HCT116 (cell line): ENCODE data around the gene RAB8B. TPM values are rescaled to one million over a fixed set of nuclear protein-coding genes. Genes with fewer than 3 reads are reported as not detected.

Experiments
- ATAC-seq: fragments of 200-7000 bp; cut with Tn5 transposase; 2 replicates; pipeline ENCODE4 v1.9.1; 2020; ENCODE audit warnings: mild to moderate bottlenecking, moderate library complexity
- BruUV-seq: library from RNA; stranded (reverse); fragments of 400-500 nt; replicated peaks from 2 replicates; lab custom pipeline; 2021; lab: Mats Ljungman, UMichigan
- CTCF ChIA-PET: fragments of 300-600 bp; sonication (Branson Sonifier 250); formaldehyde crosslinking; loops from one replicate; lab custom pipeline; 2021; ENCODE audit warnings: antibody characterized with exemption; lab: Charles Lee
- POLR2A ChIA-PET: fragments of 300-600, 350-600 bp; sonication (Branson Sonifier 250); formaldehyde crosslinking; loops from one replicate; lab custom pipeline; 2021; ENCODE audit warnings: antibody characterized with exemption; lab: Charles Lee
- RAD21 ChIA-PET, 2 experiments: fragments of 300-600 bp; sonication (Branson Sonifier 250); formaldehyde crosslinking; loops; one replicate each; lab custom pipeline; 2023; ENCODE audit warnings: low total read pairs in 2 of 2; ENCODE audit not compliant: uncharacterized antibody in 2 of 2, unreplicated experiment in 2 of 2, low non-redundant PET in 1 of 2; lab: Charles Lee
- DNase-seq: peaks from one replicate; pipeline ENCODE4 v3.0.0-alpha.2; 2010; ENCODE audit warnings: low read depth, low spot score
- H2AFZ ChIP-seq: fragments of 200-600 bp; shearing (Covaris generic), sonication (generic); 2 replicates; pipeline ENCODE4 v1.6.1; 2017; ENCODE audit warnings: low read depth, mixed run types, mixed read lengths, antibody characterized with exemption, low read length; ENCODE audit not compliant: poor library complexity, severe bottlenecking
- H3K27ac ChIP-seq: 2 replicates; pipeline ENCODE4 v1.5.1; 2012; ENCODE audit warnings: low read depth, low read length
- H3K27me3 ChIP-seq: fragments of 200-600 bp; sonication (generic); 2 replicates; pipeline ENCODE4 v1.6.1; 2016; ENCODE audit warnings: mixed run types, low read length, mixed read lengths; ENCODE audit not compliant: insufficient read depth
- H3K36me3 ChIP-seq, 2 experiments: fragments of 200-500 bp in 1 of 2; fragments of 200-600 bp in 1 of 2; sonication (Bioruptor generic) in 1 of 2; sonication (generic) in 1 of 2; 2 replicates each; pipeline versions ENCODE4 v1.5.1 to v1.6.1; 2014 to 2016; ENCODE audit warnings: low read length in 2 of 2, inconsistent platforms in 1 of 2, mixed read lengths in 1 of 2, mixed run types in 1 of 2; ENCODE audit not compliant: insufficient read depth in 2 of 2, control insufficient read depth in 1 of 2
- H3K4me1 ChIP-seq, 2 experiments: fragments of 200-600 bp in 1 of 2; sonication (generic) in 1 of 2; 2 replicates each; pipeline versions ENCODE4 v1.5.1 to v1.6.1; 2012 to 2017; ENCODE audit warnings: low read length in 2 of 2, inconsistent platforms in 1 of 2, mild to moderate bottlenecking in 1 of 2, mixed read lengths in 1 of 2, mixed run types in 1 of 2, moderate library complexity in 1 of 2; ENCODE audit not compliant: insufficient read depth in 2 of 2, control insufficient read depth in 1 of 2
- H3K4me2 ChIP-seq: fragments of 200-600 bp; sonication (generic); 2 replicates; pipeline ENCODE4 v1.6.1; 2017; ENCODE audit warnings: mixed run types, low read length, mixed read lengths
- H3K4me3 ChIP-seq, 2 experiments: fragments of 200-600 bp in 1 of 2; sonication (generic) in 1 of 2; replicated peaks in 1 of 2; 2 replicates each; pipeline ENCODE4 v1.5.1; 2011 to 2016; ENCODE audit warnings: low read length in 2 of 2, control low read depth in 1 of 2, low read depth in 1 of 2, mild to moderate bottlenecking in 1 of 2, mixed read lengths in 1 of 2, mixed run types in 1 of 2
- H3K79me2 ChIP-seq: fragments of 200-600 bp; sonication (generic); 2 replicates; pipeline ENCODE4 v1.6.1; 2017; ENCODE audit warnings: mild to moderate bottlenecking, mixed run types, low read length, moderate library complexity, mixed read lengths; ENCODE audit not compliant: insufficient read depth
- H3K9ac ChIP-seq: fragments of 200-600 bp; sonication (generic); 2 replicates; pipeline ENCODE4 v1.6.1; 2016; ENCODE audit warnings: low read length, mixed read lengths
- H3K9me2 ChIP-seq: fragments of 200-600 bp; sonication (generic), shearing (Covaris generic); 2 replicates; pipeline ENCODE4 v1.6.1; 2017; ENCODE audit warnings: mixed run types, mild to moderate bottlenecking, moderate library complexity; ENCODE audit not compliant: insufficient read depth
- H3K9me3 ChIP-seq, 2 experiments: fragments of 200-500 bp in 1 of 2; fragments of 200-600 bp in 1 of 2; sonication (Bioruptor generic) in 1 of 2; sonication (generic) in 1 of 2; 2 replicates each; pipeline ENCODE4 v1.6.1; 2014 to 2017; ENCODE audit warnings: low read length in 2 of 2, mixed read lengths in 2 of 2, inconsistent platforms in 1 of 2, low read depth in 1 of 2, mild to moderate bottlenecking in 1 of 2, mixed run types in 1 of 2, moderate library complexity in 1 of 2; ENCODE audit not compliant: control insufficient read depth in 1 of 2, insufficient read depth in 1 of 2
- H4K20me1 ChIP-seq: fragments of 200-600 bp; sonication (generic), shearing (Covaris generic); 2 replicates; pipeline ENCODE4 v1.6.1; 2017; ENCODE audit warnings: mixed run types, mild to moderate bottlenecking, moderate library complexity; ENCODE audit not compliant: insufficient read depth
- ATF3 ChIP-seq: IDR thresholded peaks from 2 replicates; pipeline ENCODE4 v1.6.1; 2012
- EGR1 ChIP-seq: IDR thresholded peaks from 2 replicates; pipeline ENCODE4 v1.6.1; 2012; ENCODE audit warnings: low read depth
- ELF1 ChIP-seq: IDR thresholded peaks from 2 replicates; pipeline ENCODE4 v1.6.1; 2012; ENCODE audit warnings: low read depth, borderline replicate concordance
- EZH2phosphoT487 ChIP-seq: fragments of 200-600 bp; IDR thresholded peaks from 2 replicates; pipeline ENCODE4 v1.6.1; 2018; ENCODE audit warnings: antibody characterized with exemption, borderline replicate concordance
- FOSL1 ChIP-seq: IDR thresholded peaks from 2 replicates; pipeline ENCODE4 v1.6.1; 2012; ENCODE audit warnings: low read depth
- JUND ChIP-seq: IDR thresholded peaks from 2 replicates; pipeline ENCODE4 v1.6.1; 2012
- POLR2AphosphoS5 ChIP-seq: IDR thresholded peaks from 2 replicates; pipeline ENCODE4 v1.6.1; 2011; ENCODE audit warnings: mild to moderate bottlenecking, low read depth, low read length, moderate library complexity
- RAD21 ChIP-seq: IDR thresholded peaks from 2 replicates; pipeline ENCODE4 v1.6.1; 2012; ENCODE audit warnings: low read depth, mild to moderate bottlenecking
- REST ChIP-seq: IDR thresholded peaks from 2 replicates; pipeline ENCODE4 v1.6.1; 2012; ENCODE audit warnings: low read depth
- SP1 ChIP-seq: IDR thresholded peaks from 2 replicates; pipeline ENCODE4 v1.6.1; 2012; ENCODE audit warnings: low read depth
- SRF ChIP-seq: IDR thresholded peaks from 2 replicates; pipeline ENCODE4 v1.6.1; 2012; ENCODE audit warnings: low read depth
- TCF7L2 ChIP-seq: IDR thresholded peaks from 2 replicates; pipeline ENCODE4 v1.7.0; 2011; ENCODE audit warnings: borderline replicate concordance, inconsistent platforms; ENCODE audit not compliant: insufficient read depth, insufficient read length; ENCODE audit errors: extremely low read depth
- YY1 ChIP-seq: IDR thresholded peaks from 2 replicates; pipeline ENCODE4 v1.6.1; 2011; ENCODE audit warnings: low read length, low read depth, moderate library complexity, mild to moderate bottlenecking; ENCODE audit not compliant: insufficient replicate concordance; ENCODE audit errors: extremely low read depth
- ZFX ChIP-seq: fragments of 450-650 bp; IDR thresholded peaks from 2 replicates; pipeline ENCODE4 v1.6.1; 2017
- ZNF274 ChIP-seq: fragments of 200-500 bp; sonication (Bioruptor generic); IDR thresholded peaks from 2 replicates; pipeline ENCODE4 v1.6.1; 2014; ENCODE audit warnings: mild to moderate bottlenecking, low read depth, low read length, inconsistent platforms
- intact Hi-C: fragments of 100-400 bp; cut with micrococcal nuclease; formaldehyde crosslinking; loops from 2 replicates; pipeline ENCODE4 v1.10.0; 2022
- total RNA-seq: library from RNA; stranded (reverse); gene quantifications from one replicate; pipeline ENCODE4 v1.2.1, GENCODE V29; 2021; ENCODE audit not compliant: unreplicated experiment
- TF ChIP-seq, protein P1 (sequence below): IDR thresholded peaks from 2 replicates; pipeline ENCODE4 v1.6.1; 2012

Gene RAB8B
- total RNA-seq, 1 experiment from 2014 or later: 19.4 TPM

- no peaks in the 10 kb centered on the region for H3K36me3 ChIP-seq
- H3K4me2 ChIP-seq: no peak overlapping the region
- intact Hi-C loops: no loop called here
- POLR2A ChIA-PET: no interaction called here
- H3K9me3 ChIP-seq: no peaks in the 10 kb centered on the region
- H3K9me2 ChIP-seq: no peaks in the 10 kb centered on the region
- no peak overlapping the region for H2AFZ ChIP-seq
- TF ChIP-seq ZNF274 (no peak), ELF1 (no peak), ZFX (no peak), REST (no peak), TCF7L2 (no peak), POLR2AphosphoS5 (no peak), EZH2phosphoT487 (no peak), FOSL1 (no peak), JUND (no peak), SRF (no peak), ATF3 (no peak), YY1 (no peak), EGR1 (no peak), RAD21 (no peak), SP1 (no peak)
- TF ChIP-seq, protein P1, sequence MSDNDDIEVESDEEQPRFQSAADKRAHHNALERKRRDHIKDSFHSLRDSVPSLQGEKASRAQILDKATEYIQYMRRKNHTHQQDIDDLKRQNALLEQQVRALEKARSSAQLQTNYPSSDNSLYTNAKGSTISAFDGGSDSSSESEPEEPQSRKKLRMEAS: no peak
- no peaks in the 10 kb centered on the region for H4K20me1 ChIP-seq
- CTCF ChIA-PET: no interaction called here
- no peak for ATAC-seq
- no peak overlapping the region for H3K4me3 ChIP-seq
- no peaks in the 10 kb centered on the region for H3K4me1 ChIP-seq
- no peak overlapping the region for H3K9ac ChIP-seq
- no peaks in the 10 kb centered on the region for H3K79me2 ChIP-seq
- no peaks in the 10 kb centered on the region for H3K27me3 ChIP-seq
- DNase-seq: no peak
- RAD21 ChIA-PET: no interaction called here
- no peak overlapping the region for H3K27ac ChIP-seq
- no TSS peak for BruUV-seq
Measured at GRCh38 chr15:63169788-63170187, 19.6 kb upstream of the RAB8B start.
